ENCODE data around the gene GAL3ST3.

GAL3ST3 gene

DNA sequence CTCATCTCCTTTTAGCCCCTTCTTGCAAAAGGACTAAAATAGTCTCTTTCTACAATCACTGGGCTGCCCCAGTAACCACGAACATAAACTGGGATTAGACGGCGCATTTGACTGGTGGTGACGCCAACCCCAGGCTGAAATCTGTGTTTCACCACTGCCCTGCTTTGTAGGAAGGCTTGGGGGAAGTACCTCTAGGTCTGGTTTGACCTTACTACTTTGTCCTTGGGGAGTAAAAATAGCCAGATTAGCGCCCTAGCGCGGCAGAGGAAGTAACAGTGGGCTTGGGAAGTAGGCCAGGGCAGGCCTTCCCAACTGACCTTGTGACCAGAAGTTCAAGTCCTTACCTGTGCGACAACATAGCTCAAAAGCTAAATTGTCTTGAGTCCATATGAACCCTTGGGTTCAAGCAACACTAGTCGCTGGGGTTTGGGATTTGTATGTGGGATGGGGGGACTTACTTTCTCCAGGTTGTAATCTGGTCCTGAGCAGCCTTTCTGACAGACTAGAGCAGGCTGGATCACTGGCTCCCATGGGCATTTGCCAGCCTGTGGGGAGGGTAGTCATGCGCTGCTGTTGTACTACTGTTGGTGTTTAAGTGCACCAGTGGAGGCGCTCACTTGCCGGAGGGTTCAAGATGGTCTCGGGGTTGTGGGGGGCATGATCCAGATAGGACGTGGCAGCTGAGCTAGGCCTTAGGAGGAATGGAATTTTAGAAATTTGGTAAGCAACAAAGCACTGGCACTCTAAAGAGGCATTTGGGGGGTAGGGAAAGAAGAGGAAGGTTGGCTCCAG lies 20.2 kb upstream of the GAL3ST3 start:
- no peak for FAIRE-seq

DNA sequence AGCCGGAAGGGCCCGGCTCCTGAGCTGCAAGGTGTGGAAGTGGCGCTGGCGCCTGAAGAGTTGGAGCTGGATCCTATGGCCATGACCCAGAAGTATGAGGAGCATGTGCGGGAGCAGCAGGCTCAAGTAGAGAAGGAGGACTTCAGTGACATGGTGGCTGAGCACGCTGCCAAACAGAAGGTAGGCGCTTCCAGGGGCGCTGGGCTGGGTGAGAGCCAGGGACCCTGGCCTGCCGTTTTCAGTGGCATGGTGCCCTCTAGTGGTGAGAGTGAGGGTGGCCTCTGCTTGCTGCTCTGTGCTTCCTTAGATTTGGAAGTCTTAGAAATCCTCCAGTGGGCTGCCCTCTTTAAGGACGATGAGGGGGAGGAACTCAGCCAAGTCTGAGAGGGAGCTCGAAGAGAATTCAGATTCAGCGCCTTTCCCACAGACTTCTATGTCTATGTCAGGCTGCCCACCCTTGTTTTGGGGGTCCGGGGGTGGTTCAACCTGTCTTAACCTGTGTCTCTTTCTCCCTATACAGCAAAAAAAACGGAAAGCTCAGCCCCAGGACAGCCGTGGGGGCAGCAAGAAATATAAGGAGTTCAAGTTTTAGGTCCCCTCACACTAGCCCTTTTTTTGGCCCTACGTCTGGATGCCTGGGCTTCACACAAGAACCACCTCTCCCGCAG lies 19.3 kb upstream of the GAL3ST3 start:
- no peak for FAIRE-seq

DNA sequence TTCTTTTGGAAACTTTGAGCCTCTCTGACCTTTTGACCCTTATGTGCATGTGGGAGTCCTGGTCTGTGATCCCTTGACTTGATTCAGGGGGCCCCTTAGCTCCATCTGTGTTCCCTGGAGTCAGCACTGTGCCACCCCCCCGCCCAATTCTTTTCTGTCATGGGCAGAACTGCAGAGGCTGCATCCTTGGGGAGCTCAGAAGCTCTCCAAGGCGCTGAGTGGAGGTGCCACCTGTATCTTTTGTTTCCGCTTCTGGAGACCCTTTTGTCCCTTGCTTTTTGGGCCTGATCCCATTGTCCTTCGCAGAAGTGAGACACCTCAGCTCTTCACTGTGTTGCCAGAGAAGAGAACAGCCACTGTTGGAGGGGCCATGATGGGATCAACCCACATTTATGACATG lies 18.7 kb upstream of the GAL3ST3 start:
- no peak for FAIRE-seq

DNA sequence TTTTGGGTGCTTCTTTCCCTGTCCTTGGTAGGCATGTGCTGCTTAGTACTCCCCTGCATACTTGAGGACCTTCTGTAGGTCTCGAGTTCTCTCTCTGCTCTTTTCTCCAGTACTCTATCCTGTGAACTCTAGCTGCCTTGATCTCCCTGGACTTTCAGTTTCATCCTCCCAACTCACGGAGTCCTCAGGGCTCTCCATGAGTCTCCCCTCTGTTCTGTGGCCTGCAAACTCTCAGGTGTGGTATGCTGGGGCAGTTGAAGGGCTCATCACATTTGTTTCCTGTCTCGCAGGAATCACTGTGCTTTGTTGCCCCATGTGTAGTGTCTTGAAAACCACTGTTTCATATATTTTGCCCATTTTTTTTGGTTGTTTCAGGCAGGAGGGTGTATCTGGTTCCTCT lies 17.8 kb upstream of the GAL3ST3 start:
- no peak for FAIRE-seq

DNA sequence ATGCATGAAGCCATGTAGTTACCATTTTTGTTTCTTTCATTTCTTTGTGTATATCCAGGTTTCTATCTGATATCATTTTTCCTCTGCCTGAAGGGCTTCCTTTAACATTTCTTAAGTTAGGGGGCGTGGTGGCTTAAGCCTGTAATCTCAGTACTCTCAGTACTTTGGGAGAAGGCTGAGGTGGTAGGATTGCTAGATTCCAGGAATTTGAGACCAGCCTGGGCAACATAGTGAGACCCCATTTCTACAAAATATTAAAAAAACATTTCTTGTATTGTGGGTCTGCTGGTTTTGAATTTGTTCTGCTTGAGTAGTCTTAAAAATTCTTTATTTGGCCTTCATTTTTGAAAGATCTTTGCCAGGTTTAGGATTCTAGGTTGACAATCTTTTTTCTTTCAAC lies 15.6 kb upstream of the GAL3ST3 start:
- no peak for FAIRE-seq

DNA sequence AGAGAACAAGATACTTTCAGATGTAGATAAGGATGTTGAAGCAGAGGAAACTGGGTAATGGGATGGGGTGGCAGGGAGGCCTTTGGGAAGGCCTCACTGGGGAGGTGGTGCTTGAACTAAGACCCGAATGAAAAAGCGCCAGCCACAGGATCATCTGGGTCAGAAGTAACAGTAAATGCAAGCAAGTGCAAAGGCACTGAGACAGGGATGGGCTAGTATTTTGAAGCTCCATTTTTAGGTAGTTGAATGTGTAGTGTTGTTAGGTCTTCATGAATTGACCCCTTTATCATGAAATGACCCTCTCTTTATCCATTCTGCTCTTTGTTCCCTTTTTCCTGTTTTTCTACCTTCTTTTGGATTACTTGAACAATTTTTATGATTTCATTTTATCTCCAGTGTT lies 14.9 kb upstream of the GAL3ST3 start:
- no peak for FAIRE-seq

DNA sequence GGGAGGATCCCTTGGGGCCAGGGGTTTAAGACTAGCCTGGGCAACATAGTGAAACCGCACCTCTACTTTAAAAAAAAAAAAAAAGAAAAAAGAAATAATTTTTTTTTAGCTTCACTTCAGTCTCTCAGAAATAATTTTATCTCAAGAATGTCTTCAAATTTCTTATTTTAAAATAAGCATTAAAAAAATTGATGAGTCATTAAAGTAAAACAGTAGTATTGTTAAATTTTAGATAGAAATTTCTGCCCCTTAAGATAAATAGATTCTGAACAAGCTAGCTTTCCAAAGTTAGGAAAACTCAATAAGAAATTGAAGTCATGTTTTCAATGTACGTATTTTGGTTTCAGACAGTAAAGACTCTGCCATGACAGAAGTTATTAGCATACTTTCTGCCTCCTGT lies 13.4 kb upstream of the GAL3ST3 start:
- FAIRE-seq: no peak

DNA sequence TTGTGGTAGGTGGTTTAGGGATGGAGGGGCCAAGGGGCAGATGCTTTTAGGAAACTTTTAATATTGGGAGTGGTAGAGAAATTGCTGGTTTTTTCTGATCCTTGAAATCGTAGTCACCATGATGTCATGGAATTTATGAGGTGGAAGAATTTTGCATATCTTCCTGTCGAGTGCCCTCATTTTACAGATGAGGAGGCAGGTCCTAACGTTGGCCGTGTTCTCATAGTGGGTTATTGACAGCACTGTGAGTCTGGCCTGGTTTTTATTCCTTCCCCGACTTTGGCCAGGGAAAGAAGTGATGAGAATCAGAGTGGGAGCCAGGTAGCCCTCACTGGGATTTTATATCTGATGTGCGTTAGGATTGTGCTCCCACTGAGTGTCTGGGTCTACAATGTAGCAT lies 12.3 kb upstream of the GAL3ST3 start:
- no peak for FAIRE-seq

DNA sequence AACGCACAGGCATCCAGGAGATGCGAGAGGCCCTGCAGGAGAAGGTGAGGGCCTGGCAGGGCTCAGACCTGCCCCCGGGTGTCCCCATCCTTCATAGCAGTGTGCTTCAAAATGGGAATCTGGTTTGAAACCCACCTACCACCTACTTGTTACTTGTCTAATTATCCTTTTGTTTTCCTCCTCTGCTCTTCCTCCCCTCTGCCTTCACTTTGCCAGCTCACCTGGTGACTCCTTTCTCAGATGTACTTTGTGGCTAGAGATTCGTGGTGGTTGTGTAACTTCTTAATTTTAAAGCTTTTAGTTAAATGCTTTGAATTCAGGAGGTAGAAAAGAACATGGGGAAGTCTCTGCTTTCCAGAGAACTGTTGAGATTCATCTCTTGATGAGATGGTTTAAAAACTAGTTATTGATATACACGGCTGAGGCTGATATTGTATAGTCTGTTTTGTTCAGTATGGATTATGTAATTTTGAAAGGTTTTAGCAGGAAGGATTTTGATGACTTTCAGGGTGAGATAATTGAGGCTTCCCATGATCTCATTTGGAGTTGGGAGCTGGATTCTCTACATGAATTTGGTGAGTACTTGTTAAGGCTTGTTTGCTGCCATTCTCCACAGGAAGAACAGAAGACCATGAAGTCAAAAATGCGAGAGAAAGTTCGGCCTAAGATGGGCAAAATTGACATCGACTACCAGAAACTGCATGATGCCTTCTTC lies 11.2 kb upstream of the GAL3ST3 start:
- no peak for FAIRE-seq

DNA sequence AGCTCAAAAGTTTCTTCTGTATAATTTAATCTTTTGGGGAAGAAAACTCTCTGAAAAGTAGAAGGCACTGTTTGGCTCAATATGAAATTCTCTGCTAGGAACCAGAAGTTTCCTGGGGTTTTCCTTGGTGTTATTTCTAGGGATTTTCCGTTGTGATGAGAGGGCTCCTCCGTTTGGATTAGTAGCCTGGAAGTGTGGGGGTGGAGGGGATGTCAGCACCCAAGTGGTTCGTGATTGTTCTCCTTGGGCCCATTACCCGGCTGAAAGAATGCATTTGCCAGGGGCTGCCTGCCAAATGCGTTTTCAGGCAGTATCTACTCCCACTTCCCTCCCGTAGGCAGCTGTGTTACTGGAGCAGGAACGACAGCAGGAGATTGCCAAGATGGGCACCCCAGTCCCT lies 7.5 kb upstream of the GAL3ST3 start:
- FAIRE-seq: no peak

DNA sequence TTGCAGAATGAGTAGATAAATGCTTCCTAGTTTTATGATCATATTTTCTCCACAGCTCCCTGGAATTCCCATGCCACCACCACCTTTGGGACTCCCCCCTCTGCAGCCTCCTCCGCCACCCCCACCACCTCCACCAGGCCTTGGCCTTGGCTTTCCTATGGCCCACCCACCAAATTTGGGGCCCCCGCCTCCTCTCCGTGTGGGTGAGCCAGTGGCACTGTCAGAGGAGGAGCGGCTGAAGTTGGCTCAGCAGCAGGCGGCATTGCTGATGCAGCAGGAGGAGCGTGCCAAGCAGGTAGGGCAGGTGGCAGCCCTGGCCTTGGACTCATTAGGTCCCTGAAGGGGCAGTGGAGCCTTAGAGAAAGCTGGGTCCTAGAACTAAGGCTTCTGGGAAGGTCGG lies 6.1 kb upstream of the GAL3ST3 start:
- no peak for FAIRE-seq

DNA sequence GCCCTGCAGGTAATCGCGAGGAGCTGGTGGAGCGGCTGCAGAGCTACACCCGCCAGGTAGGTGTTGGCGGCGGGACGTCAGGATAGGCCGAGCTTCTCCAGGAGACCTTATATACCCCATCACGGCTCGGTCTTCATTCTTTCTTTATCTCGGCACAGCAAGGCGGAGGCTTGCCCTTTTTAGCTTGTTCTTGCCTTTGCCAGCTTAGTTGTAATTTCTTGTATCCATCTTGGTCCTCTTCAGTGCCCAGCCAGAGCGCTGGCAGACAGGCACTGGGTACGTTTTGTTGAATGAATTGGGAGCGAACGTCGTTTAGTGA lies 3.7 kb upstream of the GAL3ST3 start:
- no peak for FAIRE-seq

DNA sequence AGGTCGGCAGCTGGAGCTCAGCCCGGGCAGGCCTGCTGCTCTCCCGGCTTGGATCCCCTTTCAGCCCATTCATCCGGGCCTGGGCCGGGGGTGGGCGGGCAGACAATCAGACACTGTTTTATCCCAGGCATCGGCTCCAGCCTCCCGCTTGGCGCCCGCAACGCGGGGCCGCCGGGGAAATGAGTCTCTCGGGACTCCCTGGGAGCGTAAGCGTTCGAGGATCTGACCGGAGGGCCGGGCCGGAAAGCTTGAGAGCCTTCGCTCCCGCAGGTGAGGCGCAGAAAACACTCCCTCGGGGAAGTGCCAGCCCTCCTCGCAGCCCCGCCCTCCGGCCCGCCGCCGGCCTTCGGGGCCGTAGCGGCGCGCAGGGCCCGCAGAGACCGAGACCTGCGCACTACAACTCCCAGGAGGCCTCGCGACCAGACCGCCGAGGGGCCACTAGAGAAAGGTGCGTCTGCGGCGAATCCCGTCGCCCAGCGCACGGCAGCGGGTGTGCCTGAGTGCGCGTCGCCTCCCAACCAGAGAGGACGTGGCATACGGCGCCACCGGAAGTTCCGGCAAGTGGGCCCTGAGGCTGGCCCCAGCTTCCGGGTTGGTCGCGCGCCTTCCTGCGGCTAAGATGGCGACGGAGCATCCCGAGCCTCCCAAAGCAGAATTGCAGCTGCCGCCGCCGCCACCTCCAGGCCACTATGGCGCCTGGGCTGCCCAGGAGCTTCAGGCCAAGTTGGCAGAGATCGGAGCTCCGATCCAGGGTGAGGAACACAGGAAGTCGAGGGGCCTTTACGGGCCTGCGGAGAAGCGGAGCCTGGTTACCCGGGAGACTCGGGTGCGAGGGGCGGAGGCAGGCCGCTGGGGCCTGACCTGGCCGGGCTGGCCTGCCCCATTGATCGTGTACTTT lies 3.1 kb upstream of the GAL3ST3 start, which contains the start of gene SF3B2:
SF3B2 (plus strand) TSS at position 599 of the 898 bp plus-strand sequence; CDS start at position 620, 21 bp downstream.
- FAIRE-seq: no peak

DNA sequence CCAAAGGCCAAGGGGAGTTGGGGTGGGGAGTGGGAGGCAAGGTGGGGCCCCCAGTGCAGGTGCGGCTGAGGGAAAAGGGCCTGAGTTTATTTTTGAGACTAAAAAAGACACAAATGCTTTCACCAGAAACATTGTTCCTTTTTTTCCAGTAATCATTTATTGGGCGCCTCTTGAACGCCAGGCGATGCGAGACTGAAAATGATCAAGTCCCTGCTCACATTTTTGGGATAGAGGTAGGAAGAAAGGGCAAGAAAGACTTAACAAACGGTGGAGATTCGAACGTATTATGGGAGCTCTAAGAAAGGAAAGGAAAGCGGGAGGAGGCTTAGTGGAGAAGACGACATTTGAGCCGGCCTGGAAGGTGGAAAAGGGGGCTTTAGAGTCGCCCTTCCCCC lies 2.4 kb upstream of the GAL3ST3 start:
- FAIRE-seq: no peak

DNA sequence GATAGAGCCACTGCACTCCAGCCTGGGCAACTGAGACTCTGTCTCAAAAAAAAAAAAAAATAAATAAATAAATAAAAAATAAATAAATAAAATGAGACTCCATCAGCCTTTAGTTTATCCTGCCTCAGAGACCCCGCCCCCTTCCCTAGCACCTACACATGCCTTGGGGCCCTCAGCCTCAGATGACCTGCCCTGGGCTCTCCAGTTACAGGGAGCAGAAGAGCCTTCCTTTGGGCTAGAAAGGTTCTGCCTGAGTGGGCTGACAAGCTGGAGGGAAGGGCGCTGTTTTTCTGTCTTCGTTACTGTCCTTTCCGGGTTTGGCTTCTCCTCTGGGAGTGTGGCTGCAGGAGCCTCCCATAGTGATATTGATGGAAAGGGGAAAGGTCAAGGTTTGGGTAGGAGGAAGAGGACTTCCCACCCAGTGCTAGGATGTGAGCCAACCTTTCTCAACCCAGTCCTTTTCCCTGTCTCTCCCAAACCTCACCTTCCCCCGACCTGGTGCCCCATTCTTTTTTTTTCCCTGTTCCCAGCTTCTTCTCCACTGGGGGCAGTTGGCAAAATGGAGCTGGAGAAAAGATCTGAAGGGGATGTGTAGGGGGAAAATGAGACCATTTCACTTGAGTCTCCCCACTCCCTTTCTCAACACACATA lies 1.7 kb upstream of the GAL3ST3 start:
- FAIRE-seq: no peak

DNA sequence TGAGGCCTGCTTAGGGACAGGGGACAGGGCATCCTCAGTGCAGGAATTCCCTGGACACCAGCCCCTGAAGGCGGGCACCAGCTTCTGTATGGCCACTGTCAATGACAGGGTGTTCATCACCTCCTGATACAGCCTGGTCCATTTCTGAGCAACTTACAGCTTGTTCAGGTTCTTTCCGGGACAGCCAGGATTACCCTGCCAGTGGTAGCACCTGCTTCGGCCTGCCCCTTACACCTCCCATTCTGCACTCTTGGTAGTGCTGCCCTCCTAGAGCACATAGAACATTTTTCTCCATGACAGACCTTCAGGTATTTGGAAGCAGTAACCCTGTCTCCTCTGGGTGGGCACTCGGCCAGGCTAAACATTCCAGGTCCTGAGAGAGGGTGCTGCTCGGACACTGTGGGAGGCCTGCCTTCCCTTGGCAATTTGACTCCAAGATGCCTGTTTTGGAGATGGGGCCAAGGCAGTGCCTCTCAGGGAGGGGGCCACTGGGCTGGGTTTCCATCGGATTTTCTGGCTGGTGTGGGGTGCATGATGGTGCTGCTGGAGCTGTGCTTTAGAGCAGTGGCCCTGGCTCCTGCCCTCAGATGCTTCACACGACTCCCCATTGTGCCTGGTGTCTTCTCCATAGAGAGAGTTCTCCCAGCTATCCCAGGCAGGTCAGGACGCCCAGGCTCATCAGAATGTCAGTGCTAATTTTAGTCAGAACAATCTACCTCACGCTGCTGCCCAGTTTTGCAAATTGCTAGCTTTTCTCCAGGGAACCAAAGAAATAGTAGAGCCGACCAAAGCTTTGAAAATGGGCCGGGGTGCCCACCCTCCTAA lies 1.2 kb downstream of the GAL3ST3 start:
- FAIRE-seq: no peak

DNA sequence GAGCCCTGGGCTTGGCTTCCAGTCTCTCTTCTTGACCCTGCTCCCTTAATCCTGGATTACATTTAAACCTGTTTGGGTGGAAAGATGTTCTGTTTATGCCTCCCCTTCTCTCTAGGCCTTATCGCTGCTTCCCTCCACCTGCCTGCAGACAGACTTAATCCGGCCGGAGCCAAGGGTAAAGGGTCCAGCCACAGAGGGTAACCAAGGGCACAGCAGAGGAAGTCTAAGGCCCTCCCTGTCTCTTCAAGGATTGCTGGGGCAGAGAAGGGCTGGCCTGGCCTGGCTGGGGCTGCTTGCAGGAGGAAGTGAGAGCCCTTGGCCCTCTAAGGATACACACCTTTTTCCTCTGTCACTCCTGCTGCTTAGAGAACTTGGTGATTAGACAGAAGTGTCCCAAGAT lies 2.1 kb downstream of the GAL3ST3 start:
- no peak for FAIRE-seq

DNA sequence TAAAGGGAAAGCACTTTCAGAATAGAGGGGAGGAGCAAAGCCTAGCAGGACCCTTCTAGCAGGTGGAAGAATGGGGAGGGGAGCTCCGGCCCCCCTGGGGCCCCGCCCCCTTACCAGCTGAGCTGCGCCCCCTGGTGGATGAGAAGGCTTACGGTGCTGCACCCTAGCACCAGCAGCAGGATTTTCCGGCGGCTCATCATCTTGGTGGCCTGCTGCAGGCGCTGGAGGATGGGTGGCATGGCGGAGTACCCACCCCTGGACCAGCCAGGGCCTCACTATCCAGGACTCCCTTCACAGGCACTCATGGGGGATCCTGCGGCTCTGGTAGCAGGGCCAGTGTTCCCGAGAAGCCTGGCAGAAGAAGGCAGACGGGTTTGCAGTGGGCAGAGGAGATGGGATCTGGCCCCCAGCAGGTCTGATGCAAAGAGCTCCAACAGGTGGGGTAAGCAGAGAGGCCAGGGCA lies 3.8 kb downstream of the GAL3ST3 start:
- no peak for FAIRE-seq

DNA sequence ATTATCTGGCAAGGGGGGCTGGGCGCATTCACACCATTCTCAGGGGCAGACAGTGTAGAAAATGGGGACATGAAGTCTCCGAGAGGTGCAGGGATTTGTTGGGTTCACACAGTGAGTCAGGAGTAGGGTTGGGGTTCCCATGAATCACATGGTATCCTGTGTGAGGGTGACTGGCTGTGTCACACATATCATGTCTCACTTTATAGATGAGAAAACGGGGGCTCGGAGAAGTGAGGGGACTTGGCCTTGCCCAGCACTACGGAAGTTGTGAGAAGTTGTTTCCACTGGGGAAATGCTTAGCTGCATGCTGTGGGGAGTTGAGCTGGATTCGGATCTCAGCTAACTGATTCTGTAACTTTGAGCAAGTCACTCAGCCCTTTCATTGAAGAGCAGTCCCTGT lies 4.2 kb downstream of the GAL3ST3 start:
- no peak for FAIRE-seq

DNA sequence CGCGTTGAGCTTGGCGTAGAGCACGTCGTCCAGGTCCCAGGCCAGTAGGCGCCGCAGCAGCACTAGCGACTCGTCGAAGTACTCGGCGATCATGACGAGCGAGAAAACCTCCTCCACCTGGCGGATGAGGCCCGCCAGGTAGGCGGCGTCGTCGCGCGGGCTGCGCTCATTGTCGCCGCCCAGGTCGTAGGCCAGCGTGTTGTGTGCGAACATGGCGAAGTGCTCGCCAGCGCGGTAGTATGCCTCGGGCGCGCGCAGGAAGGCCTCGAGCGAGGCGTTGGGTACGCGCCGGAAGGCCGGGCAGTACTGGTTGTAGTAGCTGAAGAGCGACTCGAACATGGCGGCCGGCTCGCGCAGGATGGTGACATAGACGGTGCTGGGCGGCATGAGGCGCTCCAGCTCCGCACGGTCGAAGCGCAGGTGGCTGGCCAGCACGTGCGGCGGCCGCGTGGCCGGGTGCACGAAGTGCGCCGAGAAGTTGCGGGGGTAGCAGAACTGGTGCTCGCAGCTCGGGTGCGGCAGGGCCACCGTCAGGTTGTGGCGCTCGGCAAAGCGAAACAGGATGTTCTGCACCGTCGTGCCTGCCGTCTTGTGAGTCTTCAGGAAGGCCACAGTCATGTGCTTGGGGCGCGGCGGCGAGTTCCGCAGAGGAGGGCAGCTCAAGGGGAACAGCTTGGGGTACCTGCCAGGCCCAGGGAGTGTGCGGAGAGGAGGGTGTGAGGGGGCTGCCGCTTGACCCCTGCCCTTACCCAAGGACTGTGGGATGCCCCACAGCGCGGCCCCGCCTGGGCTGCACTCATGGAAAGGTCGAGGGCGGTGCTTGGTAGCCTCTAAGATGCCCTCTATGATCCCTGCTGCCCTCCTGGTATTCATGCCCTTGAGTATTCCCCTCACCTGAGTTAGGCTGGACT lies 5.7 kb downstream of the GAL3ST3 start:
- FAIRE-seq: no peak

Data from islet of Langerhans (tissue), 1 donor.